Mesenchymal stem cell (in vitro differentiated cells and primary cell): ENCODE data around the gene FAM90A1.
A peak's percentile ranks its signal among the peaks of the same experiment; 100 is the strongest.
"Not testable (repeated sequence)": the region's sequence is repeated elsewhere in the genome, so short reads cannot be mapped to it uniquely, and the experiment has no call there.

Experiments used
- DNase-seq: peaks from one replicate; pipeline ENCODE4 v3.0.0-alpha.2; 2013
- H2AFZ ChIP-seq: one replicate; pipeline ENCODE4 v1.6.1; 2013; ENCODE audit warnings: low read depth, mild to moderate bottlenecking, control low read depth, inconsistent platforms, low read length, moderate library complexity
- H2AK5ac ChIP-seq: 2 replicates; pipeline ENCODE4 v1.6.1; 2013; ENCODE audit warnings: low read length, moderate library complexity, mild to moderate bottlenecking, inconsistent platforms; ENCODE audit not compliant: severe bottlenecking
- H2BK120ac ChIP-seq: one replicate; pipeline ENCODE4 v1.6.1; 2013; ENCODE audit warnings: low read depth, mild to moderate bottlenecking, inconsistent platforms, low read length, moderate library complexity
- H2BK12ac ChIP-seq, 2 experiments: one replicate each; pipeline ENCODE4 v1.6.1; 2013; ENCODE audit warnings: inconsistent platforms in 2 of 2, low read length in 2 of 2, mild to moderate bottlenecking in 2 of 2, moderate library complexity in 2 of 2, control low read depth in 1 of 2
- H2BK15ac ChIP-seq: one replicate; pipeline ENCODE4 v1.6.1; 2013; ENCODE audit warnings: mild to moderate bottlenecking, low read depth, inconsistent platforms; ENCODE audit not compliant: poor library complexity, severe bottlenecking
- H2BK5ac ChIP-seq: 2 replicates; pipeline ENCODE4 v1.6.1; 2013; ENCODE audit warnings: low read depth, mild to moderate bottlenecking, low read length, control low read depth, inconsistent platforms; ENCODE audit not compliant: poor library complexity, severe bottlenecking
- H3K14ac ChIP-seq, 2 experiments: one replicate each; pipeline ENCODE4 v1.6.1; 2013; ENCODE audit warnings: inconsistent platforms in 2 of 2, low read length in 2 of 2, control low read depth in 1 of 2, mild to moderate bottlenecking in 1 of 2, moderate library complexity in 1 of 2
- H3K18ac ChIP-seq, 2 experiments: one replicate each; pipeline ENCODE4 v1.6.1; 2013; ENCODE audit warnings: inconsistent platforms in 2 of 2, low read length in 2 of 2, control low read depth in 1 of 2, low read depth in 1 of 2, mild to moderate bottlenecking in 1 of 2
- H3K23ac ChIP-seq, 2 experiments: one replicate each; pipeline ENCODE4 v1.6.1; 2013; ENCODE audit warnings: inconsistent platforms in 2 of 2, low read length in 2 of 2, mild to moderate bottlenecking in 2 of 2, moderate library complexity in 2 of 2, control low read depth in 1 of 2
- H3K27ac ChIP-seq: 2 replicates; pipeline ENCODE4 v1.5.1; 2013; ENCODE audit warnings: mild to moderate bottlenecking, moderate library complexity, low read length, control low read depth, inconsistent platforms; ENCODE audit not compliant: poor library complexity, severe bottlenecking
- H3K27me3 ChIP-seq, 2 experiments: 2 replicates each; pipeline versions ENCODE4 v1.6.1 to v1.7.0; 2013; ENCODE audit warnings: low read length in 2 of 2, mild to moderate bottlenecking in 2 of 2, moderate library complexity in 2 of 2, control low read depth in 1 of 2, inconsistent platforms in 1 of 2; ENCODE audit not compliant: control insufficient read depth in 1 of 2, insufficient read depth in 1 of 2
- H3K36me3 ChIP-seq, 2 experiments: 2 replicates each; pipeline versions ENCODE4 v1.6.1 to v1.7.0; 2013; ENCODE audit warnings: low read length in 2 of 2, control low read depth in 1 of 2, inconsistent platforms in 1 of 2, low read depth in 1 of 2, mild to moderate bottlenecking in 1 of 2; ENCODE audit not compliant: insufficient read depth in 2 of 2, control insufficient read depth in 1 of 2
- H3K4ac ChIP-seq, 2 experiments: one replicate each; pipeline ENCODE4 v1.6.1; 2013; ENCODE audit warnings: inconsistent platforms in 2 of 2, low read length in 2 of 2, mild to moderate bottlenecking in 2 of 2, moderate library complexity in 2 of 2, control low read depth in 1 of 2, low read depth in 1 of 2
- H3K4me1 ChIP-seq: 2 replicates; pipeline ENCODE4 v1.6.1; 2013; ENCODE audit warnings: low read depth, low read length, control low read depth; ENCODE audit not compliant: control insufficient read depth, insufficient read depth
- H3K4me2 ChIP-seq: 2 replicates; pipeline ENCODE4 v1.6.1; 2013; ENCODE audit warnings: low read length, mild to moderate bottlenecking, inconsistent platforms; ENCODE audit not compliant: poor library complexity, severe bottlenecking
- H3K4me3 ChIP-seq, 2 experiments: 2 replicates each; pipeline versions ENCODE4 v1.5.1 to v1.7.0; 2013; ENCODE audit warnings: low read length in 2 of 2, mild to moderate bottlenecking in 2 of 2, control low read depth in 1 of 2, low read depth in 1 of 2; ENCODE audit not compliant: insufficient read depth in 1 of 2
- H3K79me1 ChIP-seq: replicated peaks from 2 replicates; pipeline ENCODE4 v1.6.1; 2013; ENCODE audit warnings: mild to moderate bottlenecking, control low read depth, low read length, inconsistent platforms; ENCODE audit not compliant: poor library complexity, severe bottlenecking
- H3K9ac ChIP-seq: 2 replicates; pipeline ENCODE4 v1.7.0; 2013; ENCODE audit warnings: mild to moderate bottlenecking, low read length, moderate library complexity
- H3K9me3 ChIP-seq: 2 replicates; pipeline ENCODE4 v1.7.0; 2013; ENCODE audit warnings: mild to moderate bottlenecking, low read length; ENCODE audit not compliant: control insufficient read depth
- H4K8ac ChIP-seq: one replicate; pipeline ENCODE4 v1.6.1; 2013; ENCODE audit warnings: inconsistent platforms, mild to moderate bottlenecking, low read length, moderate library complexity
- H4K91ac ChIP-seq: one replicate; pipeline ENCODE4 v1.6.1; 2013; ENCODE audit warnings: mild to moderate bottlenecking, low read length, inconsistent platforms
- WGBS: methylation state at CpG from one replicate; pipeline ENCODE4 v1.1.7; 2013; ENCODE audit warnings: mixed read lengths; 5-methylcytosine and 5-hydroxymethylcytosine counted together

FAM90A1 gene

GRCh38 chr12:8182923-8183322, 44.5 kb downstream of the FAM90A1 start:
- H2AK5ac ChIP-seq, H3K9me3 ChIP-seq, DNase-seq, H3K79me1 ChIP-seq, H3K36me3 ChIP-seq, H2AFZ ChIP-seq, H4K8ac ChIP-seq, H3K23ac ChIP-seq, H3K4me3 ChIP-seq, H3K4me1 ChIP-seq, H4K91ac ChIP-seq, H3K4ac ChIP-seq, H2BK12ac ChIP-seq, H3K9ac ChIP-seq, H3K27me3 ChIP-seq, H3K14ac ChIP-seq, H3K4me2 ChIP-seq, H3K27ac ChIP-seq, H2BK15ac ChIP-seq, H3K18ac ChIP-seq, H2BK120ac ChIP-seq, H2BK5ac ChIP-seq: not testable (repeated sequence)
- no CpG with 5 or more reads among the region's 7 CpGs for WGBS

- H2BK120ac ChIP-seq, H2BK12ac ChIP-seq, H3K79me1 ChIP-seq, H2BK15ac ChIP-seq, DNase-seq, H2AK5ac ChIP-seq, H3K23ac ChIP-seq, H3K27ac ChIP-seq, H3K4ac ChIP-seq, H4K8ac ChIP-seq, H3K9ac ChIP-seq, H3K9me3 ChIP-seq, H2AFZ ChIP-seq, H3K4me1 ChIP-seq, H3K18ac ChIP-seq, H3K36me3 ChIP-seq, H3K4me2 ChIP-seq, H2BK5ac ChIP-seq, H4K91ac ChIP-seq, H3K14ac ChIP-seq, H3K27me3 ChIP-seq: not testable (repeated sequence)
- peak overlapping the region in 1 of 2 experiments; percentile 73 for H3K4me3 ChIP-seq
Observed at GRCh38 chr12:8181271-8181670, 46.1 kb downstream of the FAM90A1 start.

GRCh38 chr12:8179989-8180585, 47.3 kb downstream of the FAM90A1 start:
- not testable (repeated sequence) for H3K36me3 ChIP-seq

GRCh38 chr12:8172911-8173310, 54.5 kb downstream of the FAM90A1 start:
- H4K8ac ChIP-seq, H3K9me3 ChIP-seq, H2BK12ac ChIP-seq, H4K91ac ChIP-seq, H2BK5ac ChIP-seq, H2BK15ac ChIP-seq, H2AFZ ChIP-seq, H2AK5ac ChIP-seq, H2BK120ac ChIP-seq, DNase-seq, H3K23ac ChIP-seq, H3K14ac ChIP-seq, H3K18ac ChIP-seq, H3K4me1 ChIP-seq, H3K4me2 ChIP-seq, H3K27ac ChIP-seq, H3K9ac ChIP-seq, H3K79me1 ChIP-seq, H3K4ac ChIP-seq, H3K36me3 ChIP-seq, H3K27me3 ChIP-seq, H3K4me3 ChIP-seq: not testable (repeated sequence)
- 95% methylated on average over 2 of the region's 2 CpGs for WGBS

More at GRCh38 chr12:8179989-8180585, 47.3 kb downstream of the FAM90A1 start:
- H3K4ac ChIP-seq, H3K18ac ChIP-seq, H3K23ac ChIP-seq, H3K79me1 ChIP-seq, H2AFZ ChIP-seq, H3K27ac ChIP-seq, H3K4me1 ChIP-seq, H2BK12ac ChIP-seq, H2AK5ac ChIP-seq, H2BK120ac ChIP-seq, H2BK15ac ChIP-seq, H3K27me3 ChIP-seq, H3K9me3 ChIP-seq, H3K14ac ChIP-seq, H2BK5ac ChIP-seq, H4K91ac ChIP-seq: not testable (repeated sequence)
- H3K4me3 ChIP-seq: peak overlapping the region; percentile 52 to 73
- H3K9ac ChIP-seq: peak overlapping the region; percentile 80
- WGBS: 18% methylated on average over 30 of the region's 43 CpGs
- peak; percentile 67 for DNase-seq
- peak overlapping the region; percentile 60 for H4K8ac ChIP-seq
- H3K4me2 ChIP-seq: peak overlapping the region; percentile 58
